Jurkat, Clone E6-1 (cell line): Measurements from ENCODE around the gene GPR137.
"Not testable (repeated sequence)": the region's sequence is repeated elsewhere in the genome, so short reads cannot be mapped to it uniquely, and the experiment has no call there.

Experiments used
- DNase-seq: peaks from one replicate; pipeline ENCODE4 v3.0.0-alpha.2; 2011; ENCODE audit warnings: low read depth, low spot score
- H3K4me3 ChIP-seq: 2 replicates; pipeline ENCODE4 v1.5.1; 2011; ENCODE audit warnings: mild to moderate bottlenecking, low read length, control low read depth, moderate library complexity

The GPR137 gene

GRCh38 chr11:64313491-64314145, 28.0 kb downstream of the GPR137 start:
- no peak for DNase-seq
- H3K4me3 ChIP-seq: no peak overlapping the region

- no peak overlapping the region for H3K4me3 ChIP-seq
- no peak for DNase-seq
Measured at GRCh38 chr11:64314146-64314804, 28.6 kb downstream of the GPR137 start.

GRCh38 chr11:64314805-64315561, 29.3 kb downstream of the GPR137 start:
- no peak for DNase-seq
- no peak overlapping the region for H3K4me3 ChIP-seq

GRCh38 chr11:64315667-64316526, 30.2 kb downstream of the GPR137 start:
- H3K4me3 ChIP-seq: peak overlapping the region; percentile 85

GRCh38 chr11:64316672-64317324, 31.1 kb downstream of the GPR137 start:
- peak overlapping the region; percentile 85 for H3K4me3 ChIP-seq
- no peak for DNase-seq

More at GRCh38 chr11:64315667-64316526, 30.2 kb downstream of the GPR137 start:
- not testable (repeated sequence) for DNase-seq

GRCh38 chr11:64317325-64317960, 31.8 kb downstream of the GPR137 start, which contains the start of gene TRMT112:
Gene TRMT112 (minus strand): TSS chr11:64317559. CDS start chr11:64317526, 33 bp downstream.
- peak within 1 kb of the TSS; percentile 85 for H3K4me3 ChIP-seq

GRCh38 chr11:64317961-64318765, 32.5 kb downstream of the GPR137 start, which contains the start of gene PRDX5:
Gene PRDX5 (plus strand): TSS chr11:64318121. CDS start chr11:64318216, 95 bp downstream.
- DNase-seq: peak; percentile 95
- H3K4me3 ChIP-seq: peak within 1 kb of the TSS; percentile 85

More at GRCh38 chr11:64317325-64317960, 31.8 kb downstream of the GPR137 start, which contains the start of gene TRMT112:
- peak; percentile 100 for DNase-seq

GRCh38 chr11:64318766-64319761, 33.4 kb downstream of the GPR137 start:
- no peak for DNase-seq
- H3K4me3 ChIP-seq: peak overlapping the region; percentile 85

GRCh38 chr11:64320556-64320955, 34.9 kb downstream of the GPR137 start:
- no peak for DNase-seq
- H3K4me3 ChIP-seq: no peak overlapping the region

- DNase-seq: no peak
Measured at GRCh38 chr11:64321026-64321425, 35.4 kb downstream of the GPR137 start.

GRCh38 chr11:64321533-64321932, 35.9 kb downstream of the GPR137 start:
- no peak overlapping the region for H3K4me3 ChIP-seq
- DNase-seq: no peak

More at GRCh38 chr11:64321026-64321425, 35.4 kb downstream of the GPR137 start:
- no peak overlapping the region for H3K4me3 ChIP-seq

GRCh38 chr11:64322925-64323260, 37.2 kb downstream of the GPR137 start:
- DNase-seq: no peak

GRCh38 chr11:64323373-64323772, 37.7 kb downstream of the GPR137 start:
- DNase-seq: peak; percentile 70
- H3K4me3 ChIP-seq: peak overlapping the region; percentile 5; the same call in 1 of the 2 replicates

More at GRCh38 chr11:64322925-64323260, 37.2 kb downstream of the GPR137 start:
- no peak overlapping the region for H3K4me3 ChIP-seq

GRCh38 chr11:64323984-64324383, 38.3 kb downstream of the GPR137 start:
- DNase-seq, H3K4me3 ChIP-seq: not testable (repeated sequence)

GRCh38 chr11:64324692-64325469, 39.2 kb downstream of the GPR137 start:
- H3K4me3 ChIP-seq: no peak overlapping the region
- DNase-seq: no peak
